Muscle layer of colon (tissue), 2 donors: ENCODE results near the gene PLB1.

Experiments
- H3K27ac ChIP-seq: one replicate; pipeline ENCODE4 v1.7.0; 2013; ENCODE audit warnings: low read depth, mild to moderate bottlenecking, low read length, moderate library complexity
- H3K27me3 ChIP-seq, 2 donors: one replicate each; pipeline ENCODE4 v1.7.0; 2013; ENCODE audit warnings: low read length in 2 of 2, mild to moderate bottlenecking in 2 of 2; ENCODE audit not compliant: insufficient read depth in 2 of 2, control insufficient read depth in 1 of 2
- H3K36me3 ChIP-seq: one replicate; pipeline ENCODE4 v1.7.0; 2013; ENCODE audit warnings: mild to moderate bottlenecking, low read length; ENCODE audit not compliant: insufficient read depth
- H3K4me1 ChIP-seq: one replicate; pipeline ENCODE4 v1.7.0; 2013; ENCODE audit warnings: mild to moderate bottlenecking, low read length; ENCODE audit not compliant: insufficient read depth
- H3K4me3 ChIP-seq, 2 donors: one replicate each; pipeline ENCODE4 v1.7.0; 2013; ENCODE audit warnings: low read length in 2 of 2, low read depth in 1 of 2, mild to moderate bottlenecking in 1 of 2, moderate library complexity in 1 of 2
- H3K9ac ChIP-seq: one replicate; pipeline ENCODE4 v1.7.0; 2013; ENCODE audit warnings: low read length
- H3K9me3 ChIP-seq: one replicate; pipeline ENCODE4 v1.7.0; 2013; ENCODE audit warnings: mild to moderate bottlenecking, low read length
- donor health status: abdominal sarcoma.
- donor health status: Adenocarcinoma of cecum.

The PLB1 gene

DNA sequence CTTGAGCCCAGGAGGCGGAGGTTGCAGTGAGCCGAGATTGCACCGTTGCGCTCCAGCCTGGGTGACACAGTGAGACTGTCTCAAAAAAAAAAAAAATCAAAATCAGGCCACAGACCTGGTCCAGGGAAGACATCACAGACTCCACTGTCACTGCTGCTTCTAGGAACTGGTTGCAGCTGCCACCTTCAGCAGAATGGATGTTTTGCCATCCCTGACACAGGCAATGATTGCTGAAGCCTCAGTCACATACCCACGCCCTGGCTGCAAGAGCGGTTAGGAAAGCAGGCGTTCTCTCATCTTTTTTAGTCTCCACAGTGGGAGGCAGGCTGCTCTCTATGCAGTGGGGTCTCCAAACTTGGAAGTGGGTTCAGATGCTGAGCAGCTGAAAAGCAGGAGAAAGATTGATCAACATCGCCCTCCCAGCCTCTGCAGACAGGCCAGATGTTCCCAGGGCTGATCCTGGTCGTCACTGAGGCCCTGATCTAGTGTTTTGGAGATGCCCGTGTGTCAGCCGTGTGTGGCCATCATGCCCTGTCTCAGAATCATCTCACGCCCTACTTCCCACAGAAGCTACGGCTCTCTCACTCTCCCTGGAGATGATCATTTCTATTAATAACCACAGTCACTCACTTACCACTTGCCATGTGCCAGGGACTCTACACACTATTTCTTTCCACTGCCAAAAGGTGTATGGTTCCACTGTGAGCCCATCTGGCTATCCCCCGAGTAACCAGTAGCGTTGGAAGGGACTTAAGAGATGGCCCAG lies 91.8 kb downstream of the PLB1 start:
- no peaks in the 10 kb centered on the region for H3K36me3 ChIP-seq
- no peak overlapping the region for H3K27ac ChIP-seq
- peaks cover 7% of the 10 kb centered on the region for H3K4me1 ChIP-seq
- no peaks in the 10 kb centered on the region for H3K27me3 ChIP-seq
- H3K9ac ChIP-seq = no peak overlapping the region
- H3K4me3 ChIP-seq = no peak overlapping the region
- H3K9me3 ChIP-seq = no peaks in the 10 kb centered on the region

DNA sequence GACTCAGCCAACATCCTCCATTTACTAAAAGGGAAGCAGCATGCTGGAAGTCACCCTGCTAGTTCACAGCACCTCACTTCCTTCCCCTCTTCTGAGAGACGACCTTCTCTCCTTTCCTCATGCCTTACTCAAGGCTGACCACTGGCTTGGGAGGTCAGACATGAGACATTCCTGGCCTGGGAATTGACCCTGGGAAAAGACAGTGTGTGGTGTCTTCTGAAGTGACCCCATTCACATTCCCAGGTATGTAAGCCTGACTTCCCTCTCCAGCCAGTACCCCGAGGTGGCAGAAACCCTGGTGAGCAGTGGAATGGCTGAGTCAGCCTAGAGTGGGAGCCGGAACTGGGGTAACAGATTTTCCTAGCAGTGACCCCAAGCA lies 92.4 kb downstream of the PLB1 start:
- Histone ChIP-seq H3K9me3 (no peaks in the 10 kb centered on the region), H3K36me3 (no peaks in the 10 kb centered on the region), H3K9ac (no peak overlapping the region), H3K27me3 (no peaks in the 10 kb centered on the region), H3K4me1 (peaks cover 7% of the 10 kb centered on the region), H3K4me3 (no peak overlapping the region), H3K27ac (no peak overlapping the region)

DNA sequence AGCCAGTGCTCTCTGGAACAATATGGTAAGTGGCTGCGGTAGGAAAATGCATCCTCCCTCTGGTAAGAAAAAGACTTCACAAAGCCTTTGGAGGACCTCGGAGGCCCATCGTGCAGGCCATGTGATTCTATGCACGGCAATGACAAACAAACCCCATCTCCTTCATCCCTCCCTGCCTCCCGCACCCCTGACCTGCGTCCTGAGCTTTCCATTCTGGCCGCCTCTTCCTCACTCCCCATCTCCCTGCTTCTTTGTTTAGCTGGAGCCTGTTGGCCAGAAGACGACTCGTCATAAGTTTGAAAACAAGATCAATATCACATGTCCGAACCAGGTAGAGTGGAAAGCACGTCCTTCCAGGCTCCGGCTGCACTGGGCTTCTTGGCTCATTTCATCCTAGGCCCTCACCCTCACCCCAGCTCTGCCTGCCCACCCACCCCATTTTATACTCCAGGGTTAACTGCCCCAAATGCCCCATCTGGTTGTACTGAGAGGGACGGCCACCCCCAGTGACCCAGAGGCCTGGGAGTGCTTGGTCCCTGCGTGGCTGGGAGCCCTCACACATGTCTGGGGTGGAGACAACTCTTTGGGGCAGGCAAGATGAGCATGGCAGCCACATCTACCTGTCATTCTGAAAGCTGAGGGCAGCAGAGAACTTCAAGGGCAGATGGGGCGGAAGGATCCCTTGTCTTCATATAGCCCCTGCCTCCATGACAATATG lies 94.0 kb downstream of the PLB1 start:
- H3K36me3 ChIP-seq = no peaks in the 10 kb centered on the region
- H3K4me1 ChIP-seq = peaks cover 11% of the 10 kb centered on the region
- no peak overlapping the region for H3K4me3 ChIP-seq
- H3K27ac ChIP-seq = no peak overlapping the region
- no peak overlapping the region for H3K9ac ChIP-seq
- no peaks in the 10 kb centered on the region for H3K9me3 ChIP-seq
- no peaks in the 10 kb centered on the region for H3K27me3 ChIP-seq

DNA sequence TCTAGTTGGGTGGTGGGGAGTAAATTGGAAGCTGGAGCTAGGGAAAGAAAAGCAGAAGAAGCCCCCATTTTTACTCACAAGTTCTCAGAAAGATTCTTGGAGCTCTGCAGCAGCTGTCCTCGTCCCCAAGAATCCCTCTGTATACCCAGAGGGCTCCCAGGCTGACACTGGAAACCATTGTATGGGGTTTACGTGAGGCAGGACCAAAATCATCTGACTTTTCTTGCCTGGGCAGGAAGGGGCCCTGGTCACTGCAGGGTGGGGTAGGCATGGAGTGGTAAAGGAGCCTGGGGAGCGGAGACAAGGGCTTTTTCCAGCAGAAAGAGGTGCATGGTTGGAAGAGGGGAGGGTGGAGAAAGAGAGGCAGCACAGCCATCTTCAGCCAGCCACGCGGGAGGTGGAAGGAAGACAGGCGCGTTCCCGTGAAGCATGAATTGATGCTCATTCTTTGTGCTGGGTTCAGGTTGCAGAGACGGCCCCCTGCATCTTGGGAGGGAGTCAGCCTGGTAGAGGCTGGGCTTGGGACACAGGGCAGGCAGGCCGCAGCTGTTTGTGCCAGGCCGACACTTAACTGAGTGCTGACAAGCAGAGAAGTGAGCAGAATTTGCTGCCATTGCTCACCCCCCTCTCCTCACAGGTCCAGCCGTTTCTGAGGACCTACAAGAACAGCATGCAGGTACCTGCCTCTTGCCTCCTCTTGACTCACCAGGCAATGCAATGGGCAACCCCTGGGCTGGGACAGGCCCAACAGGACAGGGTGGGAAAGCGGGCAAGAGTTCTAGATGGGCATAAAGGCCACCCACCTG lies 94.8 kb downstream of the PLB1 start:
- no peaks in the 10 kb centered on the region for H3K27me3 ChIP-seq
- no peak overlapping the region for H3K27ac ChIP-seq
- H3K9ac ChIP-seq = no peak overlapping the region
- H3K4me1 ChIP-seq = peaks cover 15% of the 10 kb centered on the region
- no peaks in the 10 kb centered on the region for H3K36me3 ChIP-seq
- no peaks in the 10 kb centered on the region for H3K9me3 ChIP-seq
- no peak overlapping the region for H3K4me3 ChIP-seq

DNA sequence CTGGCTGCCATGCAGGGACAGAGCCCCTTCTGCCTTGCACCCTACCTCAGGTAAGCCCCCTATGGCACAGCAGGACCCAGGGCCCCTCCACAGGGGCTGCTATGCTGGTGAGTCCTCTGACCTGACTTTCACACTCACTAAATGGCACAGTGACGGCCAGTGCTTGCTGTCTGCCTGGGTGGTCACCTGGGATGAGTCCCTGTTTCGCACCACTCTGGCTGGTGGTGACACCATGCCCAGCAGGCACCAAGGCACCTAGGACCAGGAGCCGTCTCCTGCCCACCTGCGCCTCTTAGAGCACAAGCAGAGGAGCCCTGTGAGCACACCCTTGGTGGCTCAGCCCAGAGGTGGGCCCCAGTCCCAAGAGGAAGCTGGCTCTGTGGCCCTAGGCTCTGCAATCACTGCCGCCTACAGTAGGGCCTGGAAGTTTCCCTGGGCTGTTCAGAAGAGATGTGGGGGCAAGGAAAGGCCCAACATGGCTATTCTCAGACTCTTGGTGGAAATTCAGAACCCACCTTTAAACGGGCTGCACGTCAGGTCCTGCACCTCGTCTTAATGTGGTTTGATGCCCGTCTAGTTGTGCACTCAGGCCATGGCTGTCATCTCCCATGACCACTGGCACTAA lies 96.0 kb downstream of the PLB1 start:
- H3K36me3 ChIP-seq = no peaks in the 10 kb centered on the region
- H3K4me3 ChIP-seq = no peak overlapping the region

DNA sequence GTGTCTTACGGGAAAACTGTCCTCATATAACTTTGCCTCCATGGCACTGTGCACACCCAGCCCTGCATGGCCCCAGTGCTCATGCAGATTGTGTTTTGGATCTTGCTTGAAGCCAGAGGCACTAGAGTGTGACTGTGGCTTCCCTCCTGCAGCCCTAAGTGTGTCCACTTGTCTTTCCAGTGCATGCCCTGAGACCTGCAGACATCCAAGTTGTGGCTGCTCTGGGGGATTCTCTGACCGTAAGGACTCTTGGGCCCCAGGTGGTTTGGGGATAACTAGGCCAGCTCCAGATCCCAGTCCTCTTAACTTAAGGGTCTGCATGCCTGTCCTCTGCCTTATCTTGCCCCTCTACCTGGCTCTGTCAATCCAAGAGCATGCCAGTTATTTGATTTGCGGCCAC lies 96.6 kb downstream of the PLB1 start:
- H3K27ac ChIP-seq = no peak overlapping the region
- no peak overlapping the region for H3K9ac ChIP-seq
- H3K4me3 ChIP-seq = no peak overlapping the region
- H3K36me3 ChIP-seq = no peaks in the 10 kb centered on the region
- peaks cover 15% of the 10 kb centered on the region for H3K4me1 ChIP-seq
- H3K9me3 ChIP-seq = no peaks in the 10 kb centered on the region
- H3K27me3 ChIP-seq = no peaks in the 10 kb centered on the region

More for the DNA sequence above, 96.0 kb downstream of the PLB1 start:
- Histone ChIP-seq H3K27ac (no peak overlapping the region), H3K9me3 (no peaks in the 10 kb centered on the region), H3K9ac (no peak overlapping the region), H3K27me3 (no peaks in the 10 kb centered on the region), H3K4me1 (peaks cover 15% of the 10 kb centered on the region)

DNA sequence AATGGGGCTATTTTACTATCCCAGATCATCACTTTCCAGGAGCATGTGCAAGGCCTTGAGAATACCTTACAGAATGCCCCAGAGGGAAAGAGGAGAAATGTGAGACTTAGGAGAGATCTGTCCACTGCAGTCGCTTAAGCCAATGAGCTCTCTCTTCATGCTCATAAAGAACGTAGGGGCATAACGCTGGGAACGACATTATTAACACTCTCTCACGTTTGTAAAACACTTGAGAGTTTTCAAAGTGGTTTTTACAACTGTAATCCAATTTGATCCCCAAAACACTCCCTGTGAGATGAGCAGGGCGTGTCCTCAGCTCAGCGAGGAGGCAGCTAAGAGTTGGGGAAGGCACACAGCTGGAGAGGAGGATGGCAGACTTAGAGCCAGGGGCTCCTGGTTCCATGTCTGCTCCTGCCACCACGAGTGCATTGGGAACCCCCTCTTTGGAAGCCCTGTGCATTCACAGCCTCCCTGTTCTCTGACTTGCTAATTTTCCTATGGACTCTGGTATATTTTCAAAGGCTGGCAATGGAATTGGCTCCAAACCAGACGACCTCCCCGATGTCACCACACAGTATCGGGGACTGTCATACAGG lies 97.4 kb downstream of the PLB1 start:
- H3K9ac ChIP-seq = no peak overlapping the region
- H3K4me1 ChIP-seq = peaks cover 15% of the 10 kb centered on the region
- H3K27me3 ChIP-seq = no peaks in the 10 kb centered on the region
- no peak overlapping the region for H3K27ac ChIP-seq
- H3K36me3 ChIP-seq = no peaks in the 10 kb centered on the region
- no peak overlapping the region for H3K4me3 ChIP-seq
- H3K9me3 ChIP-seq = no peaks in the 10 kb centered on the region

DNA sequence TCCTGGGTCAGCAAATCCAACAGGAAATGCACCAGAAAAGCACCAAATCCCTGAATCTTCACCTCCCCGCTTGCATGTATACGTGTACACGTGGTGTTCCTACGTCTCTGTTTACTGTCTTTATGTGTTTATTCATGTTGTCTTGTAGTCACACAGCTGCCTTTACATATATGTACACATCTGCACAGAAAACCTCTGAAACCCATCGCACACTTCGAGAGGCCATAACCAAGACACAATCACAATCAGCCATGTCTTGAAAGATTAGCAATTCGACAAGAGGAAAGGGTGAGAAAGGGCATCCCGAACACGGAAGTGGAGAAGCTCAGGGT lies 98.1 kb downstream of the PLB1 start:
- Histone ChIP-seq H3K9ac (no peak overlapping the region), H3K27me3 (no peaks in the 10 kb centered on the region), H3K27ac (peak overlapping the region; percentile 88), H3K4me3 (peak overlapping the region in 1 of 2 donors; percentile 48), H3K9me3 (no peaks in the 10 kb centered on the region), H3K36me3 (no peaks in the 10 kb centered on the region), H3K4me1 (peaks cover 15% of the 10 kb centered on the region)

DNA sequence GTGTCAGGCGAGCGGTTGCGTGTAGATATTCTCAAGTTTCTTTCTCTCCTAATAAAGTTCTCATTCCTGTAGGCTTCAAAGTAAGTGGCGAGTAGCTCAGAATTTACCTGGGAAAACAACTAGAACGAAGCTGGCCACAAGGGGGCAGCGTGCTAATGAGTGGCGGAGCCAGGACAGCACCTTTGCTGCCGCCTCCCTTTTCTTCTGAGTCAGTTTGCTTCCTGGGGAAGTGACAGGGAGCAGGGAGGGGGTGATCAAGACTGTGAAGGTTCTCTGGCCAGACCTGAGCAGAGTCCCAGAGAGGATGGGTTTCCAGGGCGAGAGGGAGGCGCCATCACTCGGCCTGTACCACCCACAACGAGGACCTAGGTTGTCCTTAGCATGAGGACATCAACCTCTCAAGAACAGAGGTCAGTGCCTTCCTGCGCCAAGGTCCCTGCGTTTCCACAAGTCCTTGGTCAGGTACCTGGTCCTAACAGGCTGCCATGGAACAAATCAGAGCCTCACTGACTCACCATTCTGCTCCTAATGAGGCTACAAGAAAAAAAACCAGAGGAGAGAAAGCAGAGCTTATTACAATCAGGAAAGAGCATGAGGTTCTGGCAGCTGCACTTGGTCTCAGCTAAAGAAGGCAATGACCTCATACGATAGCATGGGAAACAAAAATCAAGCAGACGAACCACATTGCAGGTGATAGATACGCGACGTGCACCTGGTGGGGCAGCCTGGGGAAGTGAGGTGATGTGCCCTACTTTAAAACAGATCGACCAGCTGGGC lies 98.7 kb downstream of the PLB1 start:
- peak overlapping the region in 1 of 2 donors; percentile 48 for H3K4me3 ChIP-seq
- H3K9ac ChIP-seq = peak overlapping the region; percentile 46
- H3K4me1 ChIP-seq = peaks cover 15% of the 10 kb centered on the region
- no peaks in the 10 kb centered on the region for H3K9me3 ChIP-seq
- H3K27me3 ChIP-seq = no peaks in the 10 kb centered on the region
- H3K36me3 ChIP-seq = no peaks in the 10 kb centered on the region
- H3K27ac ChIP-seq = peak overlapping the region; percentile 88

DNA sequence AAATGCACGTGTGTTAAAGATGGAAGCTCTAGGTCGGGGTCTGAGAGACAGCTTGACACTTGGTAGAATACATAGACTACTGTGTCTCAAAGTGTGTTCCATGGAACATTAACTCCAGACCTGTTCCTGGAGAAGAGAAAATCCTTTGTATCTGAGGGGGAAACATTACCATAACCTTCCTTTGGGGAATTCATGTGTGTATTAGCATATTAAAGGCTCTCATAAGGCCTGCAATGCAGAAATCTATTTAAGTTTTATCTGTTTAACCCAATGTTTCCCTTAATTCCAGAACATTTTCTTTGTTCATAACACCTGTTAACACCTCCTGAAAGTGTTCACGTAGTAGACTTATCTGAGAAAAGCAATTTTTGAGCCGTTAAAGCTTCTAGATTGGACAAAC lies 99.5 kb downstream of the PLB1 start:
- Histone ChIP-seq H3K27ac (peak overlapping the region; percentile 88), H3K9ac (no peak overlapping the region)

More for the DNA sequence above, 99.5 kb downstream of the PLB1 start:
- Histone ChIP-seq H3K27me3 (no peaks in the 10 kb centered on the region), H3K4me3 (peak overlapping the region in 1 of 2 donors; percentile 48), H3K9me3 (no peaks in the 10 kb centered on the region), H3K4me1 (peaks cover 15% of the 10 kb centered on the region), H3K36me3 (no peaks in the 10 kb centered on the region)
